H9 (cell line): Measurements from ENCODE around the gene WEE1. TPM values are rescaled to one million over a fixed set of nuclear protein-coding genes. Genes with fewer than 3 reads are reported as not detected.
A peak's percentile ranks its signal among the peaks of the same experiment; 100 is the strongest.

Experiments
- DNase-seq: peaks from one replicate; pipeline ENCODE4 v3.0.0-alpha.2; 2017
- H2AFZ ChIP-seq: one replicate; pipeline ENCODE4 v1.6.1; 2013; ENCODE audit warnings: mild to moderate bottlenecking, low read length, control low read depth, moderate library complexity
- H2AK5ac ChIP-seq: 2 replicates; pipeline ENCODE4 v1.6.1; 2013; ENCODE audit warnings: low read length, control low read depth, mixed read lengths; ENCODE audit not compliant: insufficient read length
- H2BK120ac ChIP-seq: one replicate; pipeline ENCODE4 v1.6.1; 2013; ENCODE audit warnings: low read depth, mild to moderate bottlenecking, low read length, control low read depth, inconsistent platforms; ENCODE audit not compliant: poor library complexity, severe bottlenecking
- H2BK12ac ChIP-seq: 2 replicates; pipeline ENCODE4 v1.6.1; 2013; ENCODE audit warnings: low read length, control low read depth, mixed read lengths, low read depth; ENCODE audit not compliant: insufficient read length
- H2BK15ac ChIP-seq: 2 replicates; pipeline ENCODE4 v1.6.1; 2013; ENCODE audit warnings: low read depth, low read length, control low read depth
- H2BK20ac ChIP-seq: one replicate; pipeline ENCODE4 v1.6.1; 2013; ENCODE audit warnings: low read depth, mild to moderate bottlenecking, low read length, control low read depth, inconsistent platforms; ENCODE audit not compliant: poor library complexity, severe bottlenecking
- H2BK5ac ChIP-seq: 2 replicates; pipeline ENCODE4 v1.6.1; 2013; ENCODE audit warnings: low read length, control low read depth, mixed read lengths; ENCODE audit not compliant: insufficient read length
- H3K14ac ChIP-seq: 2 replicates; pipeline ENCODE4 v1.6.1; 2013; ENCODE audit warnings: low read length, control low read depth; ENCODE audit not compliant: insufficient read depth
- H3K18ac ChIP-seq: 2 replicates; pipeline ENCODE4 v1.6.1; 2013; ENCODE audit warnings: low read depth, mild to moderate bottlenecking, mixed read lengths, low read length, control low read depth; ENCODE audit not compliant: insufficient read length
- H3K23ac ChIP-seq: 2 replicates; pipeline ENCODE4 v1.6.1; 2013; ENCODE audit warnings: low read length, control low read depth, mixed read lengths, low read depth; ENCODE audit not compliant: insufficient read length
- H3K23me2 ChIP-seq: 2 replicates; pipeline ENCODE4 v1.6.1; 2013; ENCODE audit warnings: low read depth, mild to moderate bottlenecking, mixed read lengths, low read length, control low read depth; ENCODE audit not compliant: insufficient read length, poor library complexity, severe bottlenecking
- H3K27ac ChIP-seq: 2 replicates; pipeline ENCODE4 v1.5.1; 2013; ENCODE audit warnings: low read length, control low read depth, mixed read lengths, low read depth; ENCODE audit not compliant: insufficient read length
- H3K27me3 ChIP-seq: 2 replicates; pipeline ENCODE4 v1.6.1; 2013; ENCODE audit warnings: low read length, control low read depth, inconsistent platforms; ENCODE audit not compliant: insufficient read depth
- H3K4ac ChIP-seq: 2 replicates; pipeline ENCODE4 v1.6.1; 2013; ENCODE audit warnings: low read depth, mild to moderate bottlenecking, control low read depth, inconsistent platforms, low read length, moderate library complexity
- H3K4me1 ChIP-seq: 2 replicates; pipeline ENCODE4 v1.6.1; 2013; ENCODE audit warnings: low read length, control low read depth, inconsistent platforms; ENCODE audit not compliant: insufficient read depth
- H3K4me2 ChIP-seq: 2 replicates; pipeline ENCODE4 v1.6.1; 2013; ENCODE audit warnings: low read length, control low read depth, mixed read lengths; ENCODE audit not compliant: insufficient read length, insufficient read depth
- H3K56ac ChIP-seq: 2 replicates; pipeline ENCODE4 v1.6.1; 2013; ENCODE audit warnings: low read depth, mild to moderate bottlenecking, mixed read lengths, low read length, control low read depth; ENCODE audit not compliant: insufficient read length
- H3K79me1 ChIP-seq: 2 replicates; pipeline ENCODE4 v1.6.1; 2013; ENCODE audit warnings: low read depth, mild to moderate bottlenecking, moderate library complexity, low read length, control low read depth, inconsistent platforms; ENCODE audit not compliant: insufficient read depth, poor library complexity, severe bottlenecking
- H3K79me2 ChIP-seq: 2 replicates; pipeline ENCODE4 v1.6.1; 2013; ENCODE audit warnings: low read length, control low read depth, inconsistent platforms; ENCODE audit not compliant: insufficient read depth
- H3K9ac ChIP-seq: 2 replicates; pipeline ENCODE4 v1.6.1; 2013; ENCODE audit warnings: low read length, control low read depth, mixed read lengths; ENCODE audit not compliant: insufficient read length; ENCODE audit errors: extremely low read depth
- H3K9me3 ChIP-seq: one replicate; pipeline ENCODE4 v1.6.1; 2013; ENCODE audit warnings: low read depth, low read length, inconsistent platforms; ENCODE audit not compliant: control insufficient read depth
- H3T11ph ChIP-seq: one replicate; pipeline ENCODE4 v1.6.1; 2013; ENCODE audit warnings: mild to moderate bottlenecking, low read length, control low read depth, inconsistent platforms
- H4K20me1 ChIP-seq: one replicate; pipeline ENCODE4 v1.6.1; 2013; ENCODE audit not compliant: control insufficient read depth, insufficient read length, insufficient read depth
- H4K5ac ChIP-seq: 2 replicates; pipeline ENCODE4 v1.6.1; 2013; ENCODE audit warnings: low read depth, mild to moderate bottlenecking, mixed read lengths, low read length, control low read depth; ENCODE audit not compliant: insufficient read length
- H4K8ac ChIP-seq: replicated peaks from 2 replicates; pipeline ENCODE4 v1.6.1; 2013; ENCODE audit warnings: low read length, control low read depth, mixed read lengths, low read depth; ENCODE audit not compliant: insufficient read length
- H4K91ac ChIP-seq: 2 replicates; pipeline ENCODE4 v1.6.1; 2013; ENCODE audit warnings: low read depth, mild to moderate bottlenecking, moderate library complexity, mixed read lengths, low read length, control low read depth; ENCODE audit not compliant: insufficient read length
- H3K27ac Mint-ChIP-seq, 3 experiments: 2 replicates in 2 of 3; 3 replicates in 1 of 3; pipeline ENCODE4 v1.8.0; 2020 to 2021; ENCODE audit warnings: mixed read lengths in 3 of 3, mild to moderate bottlenecking in 1 of 3, moderate library complexity in 1 of 3
- H3K27me3 Mint-ChIP-seq: 2 replicates; pipeline ENCODE4 v1.8.0; 2021; ENCODE audit warnings: low read depth, mild to moderate bottlenecking, moderate library complexity, mixed read lengths
- H3K36me3 Mint-ChIP-seq, 3 experiments: 2 replicates in 2 of 3; 3 replicates in 1 of 3; pipeline ENCODE4 v1.8.0; 2020 to 2021; ENCODE audit warnings: low read depth in 3 of 3, mixed read lengths in 3 of 3; ENCODE audit not compliant: insufficient read depth in 1 of 3
- H3K4me1 Mint-ChIP-seq, 2 experiments: 2 replicates each; pipeline ENCODE4 v1.8.0; 2020; ENCODE audit warnings: mixed read lengths in 2 of 2
- H3K4me3 Mint-ChIP-seq, 2 experiments: 2 replicates in 1 of 2; 3 replicates in 1 of 2; pipeline ENCODE4 v1.8.0; 2020 to 2021; ENCODE audit warnings: mild to moderate bottlenecking in 2 of 2, mixed read lengths in 2 of 2, moderate library complexity in 1 of 2
- H3K9me3 Mint-ChIP-seq, 2 experiments: 2 replicates in 1 of 2; 3 replicates in 1 of 2; pipeline ENCODE4 v1.8.0; 2020; ENCODE audit warnings: mild to moderate bottlenecking in 2 of 2, mixed read lengths in 2 of 2, moderate library complexity in 1 of 2
- CTCF ChIP-seq: fragments of 200-600 bp; sonication (generic); conservative IDR thresholded peaks from 3 replicates; pipeline ENCODE4 v1.8.0; 2021; ENCODE audit warnings: antibody characterized with exemption, mild to moderate bottlenecking
- WGBS: extraction: QIAGEN DNeasy Blood & Tissue Kit; methylation state at CpG from one replicate; pipeline ENCODE4 v1.1.7; 2013; ENCODE audit warnings: missing lambda C conversion rate, low lambda C conversion rate, mixed read lengths; ENCODE audit not compliant: insufficient read length; ENCODE audit errors: extremely low coverage; 5-methylcytosine and 5-hydroxymethylcytosine counted together
- total RNA-seq: library from RNA; stranded (reverse); gene quantifications from 2 replicates; pipeline ENCODE4 v1.2.1, GENCODE V29; 2021

WEE1 gene
- total RNA-seq, 1 experiment from 2014 or later, result 142 TPM

- no peak for TF ChIP-seq CTCF
- no peak overlapping the region for H2AFZ ChIP-seq
Observed at GRCh38 chr11:9568161-9568853, 5.2 kb upstream of the WEE1 start.

More at GRCh38 chr11:9568161-9568853, 5.2 kb upstream of the WEE1 start:
- H3K23ac ChIP-seq, result no peak overlapping the region
- peak overlapping the region; percentile 39 for H3T11ph ChIP-seq
- H3K9me3 ChIP-seq, result no peaks in the 10 kb centered on the region
- H4K20me1 ChIP-seq, result no peaks in the 10 kb centered on the region
- H2BK20ac ChIP-seq, result no peak overlapping the region
- H3K27ac Mint-ChIP-seq, result peak overlapping the region; percentile 96 to 97 (median 96)
- H2BK120ac ChIP-seq, result peak overlapping the region; percentile 92
- no peak overlapping the region for H3K9ac ChIP-seq
- no peak overlapping the region for H2BK5ac ChIP-seq
- H3K36me3 Mint-ChIP-seq, result no peaks in the 10 kb centered on the region
- H3K27me3 Mint-ChIP-seq, result no peaks in the 10 kb centered on the region
- no peak overlapping the region for H4K8ac ChIP-seq
- no peak for DNase-seq
- peak overlapping the region; percentile 87 for H3K27ac ChIP-seq
- no peak overlapping the region for H3K56ac ChIP-seq
- peak overlapping the region; percentile 3; the same call in 1 of the 2 replicates for H3K14ac ChIP-seq
- no peaks in the 10 kb centered on the region for H3K9me3 Mint-ChIP-seq
- H3K79me1 ChIP-seq, result no peaks in the 10 kb centered on the region
- H3K79me2 ChIP-seq, result no peaks in the 10 kb centered on the region
- H3K23me2 ChIP-seq, result peaks cover 8% of the 10 kb centered on the region
- peak overlapping the region; percentile 51 for H3K18ac ChIP-seq
- peaks cover 50 to 52% of the 10 kb centered on the region in 2 experiments for H3K4me1 Mint-ChIP-seq
- H3K27me3 ChIP-seq, result no peaks in the 10 kb centered on the region
- no peak overlapping the region; a peak in 2 of 5 replicates for H3K4me3 Mint-ChIP-seq
- H2AK5ac ChIP-seq, result peak overlapping the region; percentile 22
- peak overlapping the region; percentile 88 for H4K5ac ChIP-seq
- H2BK12ac ChIP-seq, result peak overlapping the region; percentile 7
- H2BK15ac ChIP-seq, result no peak overlapping the region
- peak overlapping the region; percentile 44 for H4K91ac ChIP-seq
- H3K4me2 ChIP-seq, result no peak overlapping the region
- peaks cover 8% of the 10 kb centered on the region; the same call in 1 of the 2 replicates for H3K4me1 ChIP-seq
- WGBS, result no CpG with 5 or more reads among the region's 8 CpGs
- H3K4ac ChIP-seq, result peak overlapping the region; percentile 48; the same call in 1 of the 2 replicates
